Measurements from ENCODE around the gene ALS2CL.

DNA sequence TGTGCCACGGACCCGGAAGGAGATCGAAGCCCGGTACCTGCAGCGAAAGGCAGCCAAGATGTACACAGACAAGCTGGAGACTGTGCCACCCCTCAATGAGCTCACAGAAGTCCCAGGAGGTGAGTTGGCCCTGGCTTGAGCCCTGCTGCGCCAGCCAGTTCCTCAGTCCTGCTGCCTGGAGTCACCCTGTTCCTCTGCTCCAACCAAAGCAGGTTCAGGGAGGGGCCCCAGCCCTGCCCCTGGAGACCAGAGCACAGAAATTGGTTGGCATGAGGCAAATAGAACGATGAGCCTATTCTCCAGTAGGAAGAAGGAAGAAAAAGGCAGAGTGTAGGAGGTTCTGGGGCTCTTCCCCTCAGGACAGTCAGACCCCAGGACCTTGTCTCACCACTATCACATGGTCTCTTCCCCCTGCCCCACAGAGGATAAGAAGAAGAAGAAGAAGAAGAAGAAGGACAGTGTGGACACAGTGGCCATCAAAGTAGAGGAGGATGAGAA lies 15.7 kb upstream of the ALS2CL start:
- TF ChIP-seq POLR2A (IDR thresholded peaks at IDR 0.05) = no peak
- TF ChIP-seq, protein P1, sequence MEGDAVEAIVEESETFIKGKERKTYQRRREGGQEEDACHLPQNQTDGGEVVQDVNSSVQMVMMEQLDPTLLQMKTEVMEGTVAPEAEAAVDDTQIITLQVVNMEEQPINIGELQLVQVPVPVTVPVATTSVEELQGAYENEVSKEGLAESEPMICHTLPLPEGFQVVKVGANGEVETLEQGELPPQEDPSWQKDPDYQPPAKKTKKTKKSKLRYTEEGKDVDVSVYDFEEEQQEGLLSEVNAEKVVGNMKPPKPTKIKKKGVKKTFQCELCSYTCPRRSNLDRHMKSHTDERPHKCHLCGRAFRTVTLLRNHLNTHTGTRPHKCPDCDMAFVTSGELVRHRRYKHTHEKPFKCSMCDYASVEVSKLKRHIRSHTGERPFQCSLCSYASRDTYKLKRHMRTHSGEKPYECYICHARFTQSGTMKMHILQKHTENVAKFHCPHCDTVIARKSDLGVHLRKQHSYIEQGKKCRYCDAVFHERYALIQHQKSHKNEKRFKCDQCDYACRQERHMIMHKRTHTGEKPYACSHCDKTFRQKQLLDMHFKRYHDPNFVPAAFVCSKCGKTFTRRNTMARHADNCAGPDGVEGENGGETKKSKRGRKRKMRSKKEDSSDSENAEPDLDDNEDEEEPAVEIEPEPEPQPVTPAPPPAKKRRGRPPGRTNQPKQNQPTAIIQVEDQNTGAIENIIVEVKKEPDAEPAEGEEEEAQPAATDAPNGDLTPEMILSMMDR (IDR thresholded peaks at IDR 0.05) = no peak
